ENCODE data around the gene TRIM7. TPM values are rescaled to one million over a fixed set of nuclear protein-coding genes. Genes with fewer than 3 reads are reported as not detected.

TRIM7 gene
- total RNA-seq, 1 experiment from 2014 or later, result not detected

- BruUV-seq (replicated peaks), result no TSS peak
- intact Hi-C loops (cut with micrococcal nuclease; ENCODE audit: unreplicated experiment), result no loop called here
- H3K27me3 ChIP-seq (replicated peaks; ENCODE audit: insufficient read depth, low read depth, low read length, poor library complexity), result no peaks in the 10 kb centered on the region
These were observed 9.7 kb downstream of the TRIM7 start for GRCh38 chr5:181195249-181195761.

GRCh38 chr5:181194489-181195248, 10.3 kb downstream of the TRIM7 start:
- Histone ChIP-seq H3K9me3 (ENCODE audit: low read depth, low read length, poor library complexity, severe bottlenecking) (no peaks in the 10 kb centered on the region), H3K4me3 (ENCODE audit: low read depth, low read length, poor library complexity, severe bottlenecking) (no peak overlapping the region), H3K27ac (ENCODE audit: low read depth, low read length, poor library complexity, severe bottlenecking) (no peak overlapping the region), H3K4me1 (ENCODE audit: insufficient read depth, low read length, poor library complexity, severe bottlenecking) (no peaks in the 10 kb centered on the region), H3K36me3 (ENCODE audit: insufficient read depth, low read length, poor library complexity, severe bottlenecking) (no peaks in the 10 kb centered on the region), H3K27me3 (replicated peaks; ENCODE audit: insufficient read depth, low read depth, low read length, poor library complexity) (no peaks in the 10 kb centered on the region)
- POLR2A ChIA-PET (ENCODE audit: low non-redundant PET), result no interaction called here
- intact Hi-C loops (cut with micrococcal nuclease; ENCODE audit: unreplicated experiment), result no loop called here
- DNase-seq (ENCODE audit: low spot score), result no peak
- no peak for TF ChIP-seq EZH2 (IDR thresholded peaks at IDR 0.05; ENCODE audit: borderline replicate concordance, low read depth, low read length, poor library complexity, severe bottlenecking)
- TF ChIP-seq CTCF (conservative IDR thresholded peaks at IDR 0.05; ENCODE audit: low read depth, low read length), result no peak
- no TSS peak for BruUV-seq (replicated peaks)
- CTCF ChIA-PET, result no interaction called here

More at GRCh38 chr5:181195249-181195761, 9.7 kb downstream of the TRIM7 start:
- no peaks in the 10 kb centered on the region for H3K4me1 ChIP-seq (ENCODE audit: insufficient read depth, low read length, poor library complexity, severe bottlenecking)
- H3K4me3 ChIP-seq (ENCODE audit: low read depth, low read length, poor library complexity, severe bottlenecking), result no peak overlapping the region
- no peak overlapping the region for H3K27ac ChIP-seq (ENCODE audit: low read depth, low read length, poor library complexity, severe bottlenecking)
- TF ChIP-seq EZH2 (IDR thresholded peaks at IDR 0.05; ENCODE audit: borderline replicate concordance, low read depth, low read length, poor library complexity, severe bottlenecking) (no peak), CTCF (conservative IDR thresholded peaks at IDR 0.05; ENCODE audit: low read depth, low read length) (no peak)
- POLR2A ChIA-PET (ENCODE audit: low non-redundant PET), result no interaction called here
- H3K36me3 ChIP-seq (ENCODE audit: insufficient read depth, low read length, poor library complexity, severe bottlenecking), result no peaks in the 10 kb centered on the region
- CTCF ChIA-PET, result no interaction called here
- DNase-seq (ENCODE audit: low spot score), result no peak
- H3K9me3 ChIP-seq (ENCODE audit: low read depth, low read length, poor library complexity, severe bottlenecking), result no peaks in the 10 kb centered on the region

GRCh38 chr5:181193656-181194055, 11.3 kb downstream of the TRIM7 start:
- no peak overlapping the region for H3K4me3 ChIP-seq (ENCODE audit: low read depth, low read length, poor library complexity, severe bottlenecking)
- H3K27ac ChIP-seq (ENCODE audit: low read depth, low read length, poor library complexity, severe bottlenecking), result no peak overlapping the region
- H3K4me1 ChIP-seq (ENCODE audit: insufficient read depth, low read length, poor library complexity, severe bottlenecking), result no peaks in the 10 kb centered on the region
- BruUV-seq (replicated peaks), result no TSS peak
- no peaks in the 10 kb centered on the region for H3K27me3 ChIP-seq (replicated peaks; ENCODE audit: insufficient read depth, low read depth, low read length, poor library complexity)
- H3K36me3 ChIP-seq (ENCODE audit: insufficient read depth, low read length, poor library complexity, severe bottlenecking), result no peaks in the 10 kb centered on the region
- no peak for DNase-seq (ENCODE audit: low spot score)
- intact Hi-C loops (cut with micrococcal nuclease; ENCODE audit: unreplicated experiment), result no loop called here
- POLR2A ChIA-PET (ENCODE audit: low non-redundant PET), result no interaction called here
- TF ChIP-seq EZH2 (IDR thresholded peaks at IDR 0.05; ENCODE audit: borderline replicate concordance, low read depth, low read length, poor library complexity, severe bottlenecking) (no peak), CTCF (conservative IDR thresholded peaks at IDR 0.05; ENCODE audit: low read depth, low read length) (no peak)
- no peaks in the 10 kb centered on the region for H3K9me3 ChIP-seq (ENCODE audit: low read depth, low read length, poor library complexity, severe bottlenecking)
- CTCF ChIA-PET, result no interaction called here
